BLaER1 (cell line): Measurements from ENCODE around the gene BCL10.

ENCODE experiments used
- H3K27ac ChIP-seq: shearing (Covaris generic); formaldehyde crosslinking; 2 replicates; pipeline ENCODE4 v1.8.1; 2022
- H3K27me3 ChIP-seq: shearing (Covaris generic); formaldehyde crosslinking; 2 replicates; pipeline ENCODE4 v1.8.1; 2022
- H3K36me3 ChIP-seq: shearing (Covaris generic); formaldehyde crosslinking; 2 replicates; pipeline ENCODE4 v1.8.1; 2022
- H3K4me1 ChIP-seq: shearing (Covaris generic); formaldehyde crosslinking; 2 replicates; pipeline ENCODE4 v1.8.1; 2022
- H3K4me2 ChIP-seq: shearing (Covaris generic); formaldehyde crosslinking; 2 replicates; pipeline ENCODE4 v1.8.1; 2022
- H3K4me3 ChIP-seq: shearing (Covaris generic); formaldehyde crosslinking; 2 replicates; pipeline ENCODE4 v1.8.1; 2022
- H3K9ac ChIP-seq: shearing (Covaris generic); formaldehyde crosslinking; 2 replicates; pipeline ENCODE4 v1.8.1; 2022
- H3K9me3 ChIP-seq: shearing (Covaris generic); formaldehyde crosslinking; 2 replicates; pipeline ENCODE4 v1.8.1; 2022
- H4K20me1 ChIP-seq: shearing (Covaris generic); formaldehyde crosslinking; 2 replicates; pipeline ENCODE4 v1.8.1; 2022
- Cebpa-rat ChIP-seq: shearing (Covaris generic); IDR thresholded peaks from 2 replicates; pipeline ENCODE4 v1.8.1; 2022

Gene BCL10

DNA sequence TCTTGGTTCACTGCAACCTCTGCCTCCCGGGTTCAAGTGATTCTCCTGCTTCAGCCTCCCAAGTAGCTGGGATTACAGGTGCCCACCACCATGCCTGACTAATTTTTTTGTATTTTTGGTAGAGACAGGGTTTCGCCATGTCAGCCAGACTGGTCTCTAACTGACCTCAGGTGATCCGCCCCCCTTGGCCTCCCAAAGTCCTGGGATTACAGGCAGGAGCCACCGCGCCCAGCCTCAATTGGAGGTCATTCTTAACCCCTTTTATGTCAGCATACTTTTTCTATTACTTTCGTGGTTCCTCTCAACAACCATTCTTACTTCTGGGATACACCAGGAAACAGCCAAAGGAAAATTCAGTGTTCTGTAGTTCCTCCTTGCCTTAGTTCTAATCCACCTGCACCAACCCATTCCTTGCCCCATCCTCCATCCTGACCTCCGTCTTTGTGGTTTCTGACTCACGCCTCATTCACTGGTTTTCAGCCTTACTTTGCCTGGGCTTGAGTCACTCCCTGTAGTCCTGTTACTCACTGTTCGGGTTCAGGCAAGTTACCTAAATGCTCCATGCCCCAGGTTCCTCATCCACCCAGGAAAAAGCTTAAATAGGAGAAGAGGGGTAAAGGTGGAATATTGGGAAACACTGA is 12.9 kb upstream of the BCL10 start:
- no peak for TF ChIP-seq Cebpa-rat
- H3K4me2 ChIP-seq, result peak overlapping the region; percentile 73
- peaks cover 22% of the 10 kb centered on the region for H3K4me1 ChIP-seq
- H3K27me3 ChIP-seq, result no peaks in the 10 kb centered on the region
- no peak overlapping the region for H3K27ac ChIP-seq
- H3K9me3 ChIP-seq, result peaks cover 7% of the 10 kb centered on the region
- no peak overlapping the region for H3K4me3 ChIP-seq
- H3K9ac ChIP-seq, result no peak overlapping the region
- no peaks in the 10 kb centered on the region for H3K36me3 ChIP-seq
- H4K20me1 ChIP-seq, result no peaks in the 10 kb centered on the region

DNA sequence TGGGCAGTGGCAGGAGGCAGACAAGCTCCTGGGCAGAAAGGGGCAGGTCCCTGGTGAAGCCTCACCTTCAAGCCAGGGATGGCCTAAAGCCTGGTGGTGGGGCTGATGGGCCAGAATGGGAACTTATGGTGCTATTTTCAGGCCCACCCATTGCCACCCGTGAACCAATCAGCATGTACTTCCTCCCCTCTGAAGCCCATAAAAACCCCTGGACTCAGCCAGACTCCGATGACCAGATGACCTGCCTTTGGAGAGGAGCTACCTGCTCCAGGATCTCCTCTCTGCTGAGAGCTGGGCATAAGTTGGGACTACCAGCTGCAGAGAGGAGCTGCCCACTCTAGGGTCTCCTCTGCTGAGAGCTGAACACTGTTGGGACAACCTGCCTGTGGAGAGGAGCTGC is 7.8 kb upstream of the BCL10 start:
- H3K36me3 ChIP-seq, result no peaks in the 10 kb centered on the region
- H3K4me3 ChIP-seq, result no peak overlapping the region
- H4K20me1 ChIP-seq, result no peaks in the 10 kb centered on the region
- no peak for TF ChIP-seq Cebpa-rat
- no peak overlapping the region for H3K27ac ChIP-seq
- H3K9me3 ChIP-seq, result peaks cover 14% of the 10 kb centered on the region
- H3K4me1 ChIP-seq, result peaks cover 6% of the 10 kb centered on the region
- H3K9ac ChIP-seq, result no peak overlapping the region
- no peak overlapping the region for H3K4me2 ChIP-seq
- H3K27me3 ChIP-seq, result no peaks in the 10 kb centered on the region

DNA sequence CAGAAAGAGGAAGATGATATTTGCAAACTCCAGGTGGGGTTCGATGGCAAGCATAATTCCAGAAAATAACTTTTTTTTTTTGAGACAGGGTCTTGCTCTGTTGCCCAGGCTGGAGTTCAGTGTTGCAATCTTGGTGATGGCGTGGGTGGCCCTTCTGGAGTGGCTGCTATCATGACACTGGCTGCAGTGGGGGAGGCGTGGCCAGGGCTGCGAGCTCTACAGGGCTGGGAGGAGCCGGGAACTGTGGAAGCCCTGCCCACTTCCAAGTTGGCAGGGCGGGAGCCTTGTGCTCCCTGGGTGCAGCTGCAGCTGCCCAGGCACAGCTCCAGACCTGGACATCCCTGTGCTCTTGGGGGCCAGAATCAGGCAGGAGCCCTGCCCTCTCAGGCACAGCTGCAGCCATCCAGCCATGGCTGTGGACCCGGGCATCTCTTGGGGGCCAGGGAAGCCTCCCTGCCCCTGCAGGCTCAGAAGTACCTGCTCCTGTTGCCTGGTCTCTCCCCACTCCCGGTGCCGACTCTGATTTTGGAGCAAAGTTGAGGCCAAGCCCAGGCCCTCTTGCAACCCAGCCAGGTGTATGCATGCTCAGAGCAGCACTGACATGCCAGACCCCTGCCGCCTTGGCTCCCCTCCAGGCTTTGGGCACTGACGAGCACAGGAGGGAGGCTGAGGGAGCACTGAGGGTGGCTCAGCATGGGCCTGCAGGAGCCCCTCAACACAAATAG is 7.2 kb upstream of the BCL10 start:
- Histone ChIP-seq H3K9me3 (peaks cover 14% of the 10 kb centered on the region), H4K20me1 (no peaks in the 10 kb centered on the region), H3K27ac (no peak overlapping the region), H3K36me3 (no peaks in the 10 kb centered on the region), H3K4me2 (0 out of 2 replicates have a peak overlapping the region, but pooled peaks have one; percentile 12), H3K27me3 (no peaks in the 10 kb centered on the region), H3K4me3 (no peak overlapping the region), H3K4me1 (peaks cover 5% of the 10 kb centered on the region; the same call in 1 of the 2 replicates), H3K9ac (no peak overlapping the region)
- TF ChIP-seq Cebpa-rat, result no peak

DNA sequence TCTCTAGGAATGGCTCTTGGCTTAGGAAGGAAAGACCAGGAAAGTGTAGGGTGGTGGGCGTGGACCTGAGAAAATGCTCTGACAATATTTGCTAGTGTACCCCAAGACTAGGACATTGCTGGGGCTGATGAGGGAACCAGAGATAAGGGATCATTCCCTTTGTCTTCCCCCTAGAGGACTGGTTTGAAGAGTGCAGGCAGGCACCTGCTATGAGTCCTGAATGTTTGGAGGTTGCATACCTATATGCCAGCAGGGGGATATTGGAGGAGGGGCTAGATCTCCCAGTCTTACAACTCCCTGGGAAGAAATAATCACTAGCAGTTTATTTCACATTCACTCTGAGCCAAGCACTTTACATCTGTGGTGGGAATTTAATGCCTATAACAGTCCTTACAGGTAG is 6.0 kb upstream of the BCL10 start:
- H3K27ac ChIP-seq, result no peak overlapping the region
- TF ChIP-seq Cebpa-rat, result no peak

DNA sequence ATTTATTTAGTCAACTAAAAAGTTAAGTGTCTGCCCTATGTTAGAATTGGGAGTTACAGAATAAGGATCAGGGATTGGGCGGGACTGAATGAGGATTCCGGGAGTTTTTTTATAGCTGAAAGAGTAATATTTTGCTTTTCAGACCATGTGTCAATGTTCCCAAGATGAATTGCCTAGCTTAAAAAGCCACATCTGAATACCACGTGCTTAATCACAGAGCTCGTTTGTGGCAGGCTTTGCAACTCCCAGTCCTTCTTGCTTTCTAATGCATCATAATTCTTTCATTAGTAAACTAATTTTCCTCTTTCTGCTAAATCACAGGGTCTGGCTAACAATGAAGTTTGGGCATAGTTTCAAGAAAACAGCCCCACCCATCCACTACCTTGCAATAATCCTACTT is 4.2 kb upstream of the BCL10 start:
- H3K27me3 ChIP-seq, result no peaks in the 10 kb centered on the region
- no peak for TF ChIP-seq Cebpa-rat

More for the DNA sequence above, 6.0 kb upstream of the BCL10 start:
- H3K9ac ChIP-seq, result no peak overlapping the region
- H3K4me3 ChIP-seq, result no peak overlapping the region
- H4K20me1 ChIP-seq, result no peaks in the 10 kb centered on the region
- H3K9me3 ChIP-seq, result peaks cover 14% of the 10 kb centered on the region
- H3K4me2 ChIP-seq, result no peak overlapping the region
- no peaks in the 10 kb centered on the region for H3K36me3 ChIP-seq
- H3K27me3 ChIP-seq, result no peaks in the 10 kb centered on the region
- peaks cover 7% of the 10 kb centered on the region for H3K4me1 ChIP-seq

DNA sequence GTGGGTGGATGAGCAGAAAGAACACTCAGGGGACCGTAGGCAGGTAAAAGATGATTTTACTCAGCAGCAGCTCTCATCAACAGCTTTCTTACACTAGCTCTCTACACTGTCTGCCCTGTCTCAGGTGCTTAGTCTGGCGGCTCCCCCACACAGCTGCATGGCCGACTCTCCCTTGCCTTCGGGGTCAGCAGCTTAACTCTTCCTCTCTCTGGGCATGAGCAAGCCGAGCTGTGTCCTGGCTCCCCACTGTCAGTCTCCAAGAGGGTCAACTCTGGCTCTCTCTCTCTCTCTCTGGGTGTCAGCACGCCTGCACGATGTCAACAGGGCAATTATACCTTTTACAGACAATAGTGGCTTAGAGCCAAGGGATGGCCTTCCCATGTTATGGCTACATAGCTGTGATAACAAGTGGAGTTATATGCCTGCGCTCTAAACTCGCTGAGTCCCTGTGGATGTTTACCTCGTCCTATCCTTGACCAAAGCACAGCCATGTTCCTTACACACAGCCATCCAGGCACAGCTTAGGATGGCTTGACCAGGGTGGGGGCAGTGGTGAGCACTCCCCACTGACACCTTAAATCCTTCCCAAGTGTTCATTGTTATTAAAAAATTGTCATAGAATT is 3.1 kb upstream of the BCL10 start:
- Histone ChIP-seq H3K9ac (no peak overlapping the region), H3K4me2 (no peak overlapping the region), H4K20me1 (peaks cover 13% of the 10 kb centered on the region), H3K27ac (no peak overlapping the region), H3K4me1 (peaks cover 26% of the 10 kb centered on the region), H3K4me3 (no peak overlapping the region), H3K27me3 (no peaks in the 10 kb centered on the region), H3K9me3 (peaks cover 9% of the 10 kb centered on the region), H3K36me3 (no peaks in the 10 kb centered on the region)
- no peak for TF ChIP-seq Cebpa-rat

More for the DNA sequence above, 4.2 kb upstream of the BCL10 start:
- Histone ChIP-seq H3K9me3 (peaks cover 14% of the 10 kb centered on the region), H3K4me3 (no peak overlapping the region), H3K4me1 (peaks cover 15% of the 10 kb centered on the region), H4K20me1 (peaks cover 2% of the 10 kb centered on the region), H3K36me3 (no peaks in the 10 kb centered on the region), H3K27ac (no peak overlapping the region), H3K9ac (no peak overlapping the region), H3K4me2 (no peak overlapping the region)

DNA sequence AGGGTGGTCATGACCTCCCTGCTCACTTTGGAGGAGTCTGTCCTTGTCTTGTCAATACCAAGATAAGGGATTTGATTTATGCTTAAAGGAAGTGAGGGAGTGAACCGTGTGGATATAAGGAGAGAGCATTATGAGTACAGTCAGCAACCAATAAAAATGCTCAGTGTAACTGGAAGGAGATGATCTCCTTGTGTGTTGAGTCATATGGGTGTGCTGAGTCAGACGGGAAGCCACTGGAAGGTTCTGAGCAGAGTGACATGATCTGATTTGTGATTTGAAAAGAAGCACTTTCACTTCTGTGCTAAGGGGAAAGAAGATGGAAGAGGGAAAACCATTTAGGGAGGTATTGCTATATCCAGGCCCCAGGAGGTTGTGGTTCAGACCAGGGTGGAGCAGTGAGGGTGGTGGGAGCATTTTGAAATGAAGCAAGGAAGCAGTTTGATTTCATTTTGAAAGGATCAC is 2.5 kb upstream of the BCL10 start:
- no peak overlapping the region for H3K4me3 ChIP-seq
- H3K9me3 ChIP-seq, result 0 out of 2 replicates have a peak, but pooled peaks cover 2% of the 10 kb centered on the region
- H4K20me1 ChIP-seq, result peaks cover 20% of the 10 kb centered on the region
- TF ChIP-seq Cebpa-rat, result no peak
- no peak overlapping the region for H3K27ac ChIP-seq
- no peaks in the 10 kb centered on the region for H3K27me3 ChIP-seq
- H3K36me3 ChIP-seq, result no peaks in the 10 kb centered on the region
- peaks cover 32% of the 10 kb centered on the region for H3K4me1 ChIP-seq
- no peak overlapping the region for H3K4me2 ChIP-seq
- no peak overlapping the region for H3K9ac ChIP-seq

DNA sequence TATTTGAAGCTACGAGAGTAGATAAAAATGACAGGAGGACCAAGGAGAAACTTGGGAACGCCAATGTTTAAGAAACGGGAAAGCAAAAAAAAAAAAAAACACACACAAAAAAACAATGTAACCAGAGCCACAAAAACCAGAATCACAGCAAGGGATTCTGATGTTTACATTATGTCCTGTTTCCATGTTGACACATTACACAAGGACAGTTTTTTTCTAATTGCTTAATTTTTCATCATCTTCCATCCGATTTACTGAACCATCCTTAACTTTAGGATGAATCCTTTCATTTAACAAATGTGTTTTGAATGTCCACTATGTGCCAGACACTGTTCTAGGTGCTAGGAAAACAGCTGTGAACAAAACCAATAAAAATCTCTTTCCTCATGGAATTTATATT is 1.4 kb upstream of the BCL10 start:
- H3K4me2 ChIP-seq, result no peak overlapping the region
- H3K27ac ChIP-seq, result no peak overlapping the region
- H3K9me3 ChIP-seq, result no peaks in the 10 kb centered on the region
- no peaks in the 10 kb centered on the region for H3K27me3 ChIP-seq
- H3K4me1 ChIP-seq, result peaks cover 31% of the 10 kb centered on the region
- no peak overlapping the region for H3K9ac ChIP-seq
- TF ChIP-seq Cebpa-rat, result no peak
- peaks cover 5% of the 10 kb centered on the region for H3K36me3 ChIP-seq
- peaks cover 30% of the 10 kb centered on the region for H4K20me1 ChIP-seq
- no peak overlapping the region for H3K4me3 ChIP-seq

DNA sequence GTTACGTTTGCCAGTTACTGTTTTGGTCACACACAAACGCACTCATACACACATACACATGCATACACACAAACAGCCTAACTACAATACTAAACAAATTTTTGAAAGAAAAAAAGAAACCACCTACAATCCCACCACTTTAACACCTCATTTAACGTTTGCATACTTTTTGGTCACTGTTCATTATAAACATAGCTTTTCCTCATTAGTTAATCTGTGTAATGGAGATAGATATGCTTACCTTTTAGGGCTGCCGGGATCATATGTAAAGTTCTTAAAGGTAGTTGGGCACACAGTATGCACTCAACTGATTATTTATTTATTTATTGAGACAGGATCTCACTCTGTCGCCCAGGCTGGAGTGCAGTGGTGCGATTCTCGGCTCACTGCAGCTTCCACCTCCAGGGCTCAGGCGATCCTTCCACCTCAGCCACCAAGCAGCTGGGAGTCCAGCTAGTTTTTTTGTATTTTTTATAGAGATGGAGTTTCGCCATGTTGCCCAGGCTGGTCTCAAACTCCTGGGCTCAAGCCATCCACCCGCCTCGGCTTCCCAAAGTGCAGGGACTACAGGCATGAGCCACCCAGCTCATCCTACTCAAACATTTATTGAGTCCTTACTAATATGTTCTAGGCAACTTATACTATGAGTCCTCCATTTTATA is 677 bp upstream of the BCL10 start:
- Histone ChIP-seq H3K4me2 (peak overlapping the region; percentile 80), H3K27ac (peak overlapping the region; percentile 60), H3K9me3 (no peaks in the 10 kb centered on the region), H3K9ac (peak overlapping the region; percentile 51), H3K4me1 (peaks cover 31% of the 10 kb centered on the region), H3K27me3 (no peaks in the 10 kb centered on the region), H3K36me3 (peaks cover 12% of the 10 kb centered on the region), H4K20me1 (peaks cover 37% of the 10 kb centered on the region), H3K4me3 (peak overlapping the region; percentile 87)
- no peak for TF ChIP-seq Cebpa-rat
